Body of pancreas (tissue), 4 donors: Measurements from ENCODE around the gene GAMT.

Source experiments
- POLR2A ChIP-seq, 3 donors: fragments of 450-650 bp; IDR thresholded peaks; one replicate each; pipeline ENCODE4 v1.6.1; 2016; ENCODE audit warnings: antibody characterized with exemption in 3 of 3, mild to moderate bottlenecking in 2 of 3
- TF ChIP-seq, protein P1 (sequence below), 7 experiments: fragments of 450-650 bp in 4 of 7; fragments of 200-600 bp in 3 of 7; sonication (generic) in 3 of 7; IDR thresholded peaks; one replicate each; pipeline ENCODE4 v1.5.1; 2016 to 2019; ENCODE audit warnings: antibody characterized with exemption in 7 of 7

- TF ChIP-seq, protein P1, sequence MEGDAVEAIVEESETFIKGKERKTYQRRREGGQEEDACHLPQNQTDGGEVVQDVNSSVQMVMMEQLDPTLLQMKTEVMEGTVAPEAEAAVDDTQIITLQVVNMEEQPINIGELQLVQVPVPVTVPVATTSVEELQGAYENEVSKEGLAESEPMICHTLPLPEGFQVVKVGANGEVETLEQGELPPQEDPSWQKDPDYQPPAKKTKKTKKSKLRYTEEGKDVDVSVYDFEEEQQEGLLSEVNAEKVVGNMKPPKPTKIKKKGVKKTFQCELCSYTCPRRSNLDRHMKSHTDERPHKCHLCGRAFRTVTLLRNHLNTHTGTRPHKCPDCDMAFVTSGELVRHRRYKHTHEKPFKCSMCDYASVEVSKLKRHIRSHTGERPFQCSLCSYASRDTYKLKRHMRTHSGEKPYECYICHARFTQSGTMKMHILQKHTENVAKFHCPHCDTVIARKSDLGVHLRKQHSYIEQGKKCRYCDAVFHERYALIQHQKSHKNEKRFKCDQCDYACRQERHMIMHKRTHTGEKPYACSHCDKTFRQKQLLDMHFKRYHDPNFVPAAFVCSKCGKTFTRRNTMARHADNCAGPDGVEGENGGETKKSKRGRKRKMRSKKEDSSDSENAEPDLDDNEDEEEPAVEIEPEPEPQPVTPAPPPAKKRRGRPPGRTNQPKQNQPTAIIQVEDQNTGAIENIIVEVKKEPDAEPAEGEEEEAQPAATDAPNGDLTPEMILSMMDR (IDR thresholded peaks at IDR 0.05), result no peak
- no peak for TF ChIP-seq POLR2A (IDR thresholded peaks at IDR 0.05)
Observed at GRCh38 chr19:1427221-1427920, 26.0 kb upstream of the GAMT start.
